Esophagus squamous epithelium (tissue), 5 donors: Measurements from ENCODE around the gene LMO1. TPM values are rescaled to one million over a fixed set of nuclear protein-coding genes. Genes with fewer than 3 reads are reported as not detected.

Experiments
- DNase-seq: peaks from one replicate; lab custom pipeline; 2025; lab: John Stamatoyannopoulos, UW
- H3K27ac ChIP-seq, 4 donors: fragments of 200-600 bp; sonication (generic); one replicate each; pipeline ENCODE4 v1.5.1; 2016 to 2019; ENCODE audit warnings: mild to moderate bottlenecking in 1 of 4
- H3K27me3 ChIP-seq, 4 donors: fragments of 200-600 bp; sonication (generic); 1 replicate in 3 of 4; 2 replicates in 1 of 4; pipeline versions ENCODE4 v1.5.1 to v1.6.0; 2017 to 2021; ENCODE audit warnings: antibody characterized with exemption in 1 of 4
- H3K36me3 ChIP-seq, 3 donors: fragments of 200-600 bp; sonication (generic); one replicate each; pipeline ENCODE4 v1.5.1; 2016 to 2019
- H3K4me1 ChIP-seq, 3 donors: fragments of 200-600 bp; sonication (generic); one replicate each; pipeline ENCODE4 v1.5.1; 2017 to 2019
- H3K4me3 ChIP-seq, 4 donors: fragments of 200-600 bp; sonication (generic); 1 replicate in 3 of 4; 2 replicates in 1 of 4; pipeline ENCODE4 v1.5.1; 2016 to 2019; ENCODE audit warnings: mild to moderate bottlenecking in 2 of 4, moderate library complexity in 1 of 4
- H3K9me3 ChIP-seq, 3 donors: fragments of 200-600 bp; sonication (generic); one replicate each; pipeline ENCODE4 v1.5.1; 2016 to 2019
- CTCF ChIP-seq, 6 experiments: fragments of 450-650 bp in 4 of 6; fragments of 200-600 bp in 2 of 6; sonication (generic) in 2 of 6; IDR thresholded peaks; one replicate each; pipeline ENCODE4 v1.5.1; 2016 to 2019; ENCODE audit warnings: antibody characterized with exemption in 6 of 6, mild to moderate bottlenecking in 4 of 6, moderate library complexity in 4 of 6
- POLR2A ChIP-seq, 4 donors: fragments of 450-650 bp; IDR thresholded peaks; one replicate each; pipeline ENCODE4 v1.6.1; 2017; ENCODE audit warnings: antibody characterized with exemption in 4 of 4, mild to moderate bottlenecking in 4 of 4, moderate library complexity in 3 of 4
- WGBS, 2 donors: methylation state at CpG; one replicate each; pipeline ENCODE4 v1.1.5; 2018; 5-methylcytosine and 5-hydroxymethylcytosine counted together
- intact Hi-C: fragments of 100-400 bp; cut with DNase I; formaldehyde crosslinking; loops from one replicate; pipeline ENCODE4 v1.15.0; 2022
- total RNA-seq, 4 donors: library from RNA; depleted of rRNA; stranded (reverse); fragments of >200 nt; gene quantifications; one replicate each; pipeline ENCODE4 v1.1.0, GENCODE V29; 2016
- donor health status: DM: yes; HTN: yes; CAD: no.

LMO1 gene
- total RNA-seq, 4 donors from 2014 or later = not detected

- no peak for TF ChIP-seq CTCF (IDR thresholded peaks at IDR 0.05)
- no peak for TF ChIP-seq POLR2A (IDR thresholded peaks at IDR 0.05)
- intact Hi-C loops = no loop called here
- no peak for DNase-seq
- Histone ChIP-seq H3K4me3 (no peak overlapping the region), H3K9me3 (no peaks in the 10 kb centered on the region), H3K27ac (no peak overlapping the region), H3K27me3 (peaks cover 0 to 83% (median 0%) of the 10 kb centered on the region in 4 donors), H3K4me1 (no peaks in the 10 kb centered on the region), H3K36me3 (no peaks in the 10 kb centered on the region)
- WGBS, 2 donors = 84 to 86% methylated on average over 3 of the region's 3 CpGs
These were observed 21.6 kb downstream of the LMO1 start for GRCh38 chr11:8242118-8242475.

- DNase-seq = no peak
- no peak for TF ChIP-seq POLR2A (IDR thresholded peaks at IDR 0.05)
- TF ChIP-seq CTCF (IDR thresholded peaks at IDR 0.05) = no peak
- Histone ChIP-seq H3K27ac (no peak overlapping the region), H3K27me3 (peaks cover 0 to 79% (median 0%) of the 10 kb centered on the region in 4 donors), H3K36me3 (no peaks in the 10 kb centered on the region), H3K9me3 (no peaks in the 10 kb centered on the region), H3K4me1 (no peaks in the 10 kb centered on the region), H3K4me3 (no peak overlapping the region)
- intact Hi-C loops = no loop called here
These were observed 22.1 kb downstream of the LMO1 start for GRCh38 chr11:8241373-8242117.

- intact Hi-C loops = no loop called here
- H3K9me3 ChIP-seq = no peaks in the 10 kb centered on the region
- peaks cover 0 to 67% (median 0%) of the 10 kb centered on the region in 4 donors for H3K27me3 ChIP-seq
- H3K4me3 ChIP-seq = no peak overlapping the region
- no peak for DNase-seq
- no peak for TF ChIP-seq POLR2A (IDR thresholded peaks at IDR 0.05)
- H3K36me3 ChIP-seq = no peaks in the 10 kb centered on the region
- H3K4me1 ChIP-seq = peaks cover 0 to under 1% (median 0%) of the 10 kb centered on the region in 3 donors
- H3K27ac ChIP-seq = no peak overlapping the region
- WGBS, 2 donors = 85 to 97% methylated on average over 3 to 6 of the region's 6 CpGs
These were observed 24.0 kb downstream of the LMO1 start for GRCh38 chr11:8239536-8240228.

- Histone ChIP-seq H3K27ac (no peak overlapping the region), H3K4me1 (peaks cover 3 to 6% (median 4%) of the 10 kb centered on the region in 3 donors), H3K9me3 (no peaks in the 10 kb centered on the region), H3K36me3 (no peaks in the 10 kb centered on the region), H3K27me3 (peaks cover 0 to 65% (median 0%) of the 10 kb centered on the region in 4 donors), H3K4me3 (no peak overlapping the region)
- no peak for TF ChIP-seq CTCF (IDR thresholded peaks at IDR 0.05)
- no peak for TF ChIP-seq POLR2A (IDR thresholded peaks at IDR 0.05)
- intact Hi-C loops = no loop called here
- WGBS, 2 donors = 73 to 80% methylated on average over 1 to 2 of the region's 4 CpGs
- no peak for DNase-seq
These were observed 24.6 kb downstream of the LMO1 start for GRCh38 chr11:8239040-8239439.

- 100% methylated on average over 4 of the region's 10 CpGs; no CpG with 5 or more reads in 1 of the 2 donors for WGBS, 2 donors
- no peak overlapping the region for H3K4me3 ChIP-seq
- intact Hi-C loops = no loop called here
These were observed 26.2 kb downstream of the LMO1 start for GRCh38 chr11:8237453-8237852.

More at GRCh38 chr11:8237453-8237852, 26.2 kb downstream of the LMO1 start:
- Histone ChIP-seq H3K27ac (no peak overlapping the region), H3K27me3 (peaks cover 0 to 60% (median 0%) of the 10 kb centered on the region in 4 donors), H3K9me3 (no peaks in the 10 kb centered on the region), H3K4me1 (peaks cover 3 to 18% (median 4%) of the 10 kb centered on the region in 3 donors), H3K36me3 (no peaks in the 10 kb centered on the region)
- TF ChIP-seq POLR2A (IDR thresholded peaks at IDR 0.05) = no peak
- no peak for TF ChIP-seq CTCF (IDR thresholded peaks at IDR 0.05)
- DNase-seq = no peak
